ENCODE results near the gene ZNF446.

- TF ChIP-seq CTCF (IDR thresholded peaks at IDR 0.05): no peak
- no peak for TF ChIP-seq POLR2A (IDR thresholded peaks at IDR 0.05)
- no peak for TF ChIP-seq EP300 (IDR thresholded peaks at IDR 0.05)
Measured at GRCh38 chr19:58468216-58468839, 7.8 kb upstream of the ZNF446 start.
